ENCODE results near the gene RPL5.

- peak in 1 of 3 donors; percentile 92 for TF ChIP-seq CTCF (IDR thresholded peaks at IDR 0.05)
- no peak for TF ChIP-seq POLR2A (IDR thresholded peaks at IDR 0.05)
These were observed 26.9 kb downstream of the RPL5 start for GRCh38 chr1:92858564-92859399.

All from lower leg skin (tissue), 3 donors.